ENCODE measurements around the gene RASA3. TPM values are rescaled to one million over a fixed set of nuclear protein-coding genes. Genes with fewer than 3 reads are reported as not detected.

RASA3 gene
- total RNA-seq, 4 donors from 2014 or later, result 29.5 to 38.1 (median 34.6) TPM

GRCh38 chr13:114049026-114049425, 83.4 kb downstream of the RASA3 start:
- no peaks in the 10 kb centered on the region for H3K9me3 ChIP-seq
- H3K4me1 ChIP-seq, result peaks cover 0 to 57% (median 9%) of the 10 kb centered on the region in 4 donors
- H3K36me3 ChIP-seq, result peaks cover 0 to 34% (median 21%) of the 10 kb centered on the region in 4 donors
- intact Hi-C loops (cut with DNase I), result no loop called here
- 77% methylated on average over 15 of the region's 15 CpGs for WGBS
- DNase-seq (ENCODE audit: extremely low spot score), result no peak
- TF ChIP-seq, protein P1, sequence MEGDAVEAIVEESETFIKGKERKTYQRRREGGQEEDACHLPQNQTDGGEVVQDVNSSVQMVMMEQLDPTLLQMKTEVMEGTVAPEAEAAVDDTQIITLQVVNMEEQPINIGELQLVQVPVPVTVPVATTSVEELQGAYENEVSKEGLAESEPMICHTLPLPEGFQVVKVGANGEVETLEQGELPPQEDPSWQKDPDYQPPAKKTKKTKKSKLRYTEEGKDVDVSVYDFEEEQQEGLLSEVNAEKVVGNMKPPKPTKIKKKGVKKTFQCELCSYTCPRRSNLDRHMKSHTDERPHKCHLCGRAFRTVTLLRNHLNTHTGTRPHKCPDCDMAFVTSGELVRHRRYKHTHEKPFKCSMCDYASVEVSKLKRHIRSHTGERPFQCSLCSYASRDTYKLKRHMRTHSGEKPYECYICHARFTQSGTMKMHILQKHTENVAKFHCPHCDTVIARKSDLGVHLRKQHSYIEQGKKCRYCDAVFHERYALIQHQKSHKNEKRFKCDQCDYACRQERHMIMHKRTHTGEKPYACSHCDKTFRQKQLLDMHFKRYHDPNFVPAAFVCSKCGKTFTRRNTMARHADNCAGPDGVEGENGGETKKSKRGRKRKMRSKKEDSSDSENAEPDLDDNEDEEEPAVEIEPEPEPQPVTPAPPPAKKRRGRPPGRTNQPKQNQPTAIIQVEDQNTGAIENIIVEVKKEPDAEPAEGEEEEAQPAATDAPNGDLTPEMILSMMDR (IDR thresholded peaks at IDR 0.05), result no peak
- no peak for TF ChIP-seq EP300 (IDR thresholded peaks at IDR 0.05)
- no peak for TF ChIP-seq POLR2AphosphoS5 (IDR thresholded peaks at IDR 0.05)
- no peak for TF ChIP-seq POLR2A (IDR thresholded peaks at IDR 0.05; ENCODE audit: low read depth)
- no peaks in the 10 kb centered on the region for H3K27me3 ChIP-seq
- no peak overlapping the region for H3K27ac ChIP-seq (replicated peaks in 1 of 4)
- H3K4me3 ChIP-seq, result no peak overlapping the region

DNA sequence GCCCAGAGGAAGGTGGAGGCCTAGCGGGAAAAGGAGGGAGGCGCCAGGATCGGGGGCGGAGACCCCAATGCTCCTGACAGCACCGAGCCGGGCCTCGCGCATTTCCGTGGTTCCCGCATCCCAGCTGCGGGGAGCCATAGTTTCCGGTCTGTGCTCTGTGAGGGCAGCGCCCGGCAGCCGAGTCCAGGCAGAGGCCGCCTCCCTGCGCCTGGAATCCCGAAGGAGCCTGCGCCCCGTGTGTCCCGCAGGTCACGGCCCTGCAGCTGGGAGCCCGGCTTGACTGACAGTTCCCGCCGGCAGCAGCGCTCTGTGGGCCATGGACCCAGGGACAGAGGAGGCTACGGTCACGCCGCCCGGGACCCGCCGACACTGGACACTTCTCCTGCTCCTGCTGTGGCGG, 84.0 kb downstream of the RASA3 start:
- no peak for TF ChIP-seq POLR2AphosphoS5 (IDR thresholded peaks at IDR 0.05)
- TF ChIP-seq POLR2A (IDR thresholded peaks at IDR 0.05; ENCODE audit: low read depth), result no peak
- no peak for TF ChIP-seq EP300 (IDR thresholded peaks at IDR 0.05)
- TF ChIP-seq, protein P1 (IDR thresholded peaks at IDR 0.05), result no peak
- peaks cover 0 to 34% (median 21%) of the 10 kb centered on the region in 4 donors for H3K36me3 ChIP-seq
- intact Hi-C loops (cut with DNase I), result no loop called here
- H3K27me3 ChIP-seq, result no peaks in the 10 kb centered on the region
- no peaks in the 10 kb centered on the region for H3K9me3 ChIP-seq
- no peak overlapping the region for H3K4me3 ChIP-seq
- peaks cover 0 to 59% (median 9%) of the 10 kb centered on the region in 4 donors for H3K4me1 ChIP-seq
- H3K27ac ChIP-seq (replicated peaks in 1 of 4), result no peak overlapping the region
- DNase-seq (ENCODE audit: extremely low spot score), result no peak
- WGBS, result 91% methylated on average over 11 of the region's 33 CpGs

- no peak overlapping the region for H3K27ac ChIP-seq (replicated peaks in 1 of 4)
- no peak for TF ChIP-seq POLR2A (IDR thresholded peaks at IDR 0.05; ENCODE audit: low read depth)
- TF ChIP-seq, protein P1 (IDR thresholded peaks at IDR 0.05), result no peak
- TF ChIP-seq POLR2AphosphoS5 (IDR thresholded peaks at IDR 0.05), result no peak
- TF ChIP-seq EP300 (IDR thresholded peaks at IDR 0.05), result no peak
- 68% methylated on average over 18 of the region's 19 CpGs for WGBS
- H3K9me3 ChIP-seq, result no peaks in the 10 kb centered on the region
- H3K36me3 ChIP-seq, result peaks cover 0 to 41% (median 21%) of the 10 kb centered on the region in 4 donors
- intact Hi-C loops (cut with DNase I), result no loop called here
- no peak for DNase-seq (ENCODE audit: extremely low spot score)
- no peaks in the 10 kb centered on the region for H3K27me3 ChIP-seq
- no peak overlapping the region for H3K4me3 ChIP-seq
- H3K4me1 ChIP-seq, result peaks cover 0 to 60% (median 14%) of the 10 kb centered on the region in 4 donors
Observed at GRCh38 chr13:114047358-114047881, 85.0 kb downstream of the RASA3 start.

DNA sequence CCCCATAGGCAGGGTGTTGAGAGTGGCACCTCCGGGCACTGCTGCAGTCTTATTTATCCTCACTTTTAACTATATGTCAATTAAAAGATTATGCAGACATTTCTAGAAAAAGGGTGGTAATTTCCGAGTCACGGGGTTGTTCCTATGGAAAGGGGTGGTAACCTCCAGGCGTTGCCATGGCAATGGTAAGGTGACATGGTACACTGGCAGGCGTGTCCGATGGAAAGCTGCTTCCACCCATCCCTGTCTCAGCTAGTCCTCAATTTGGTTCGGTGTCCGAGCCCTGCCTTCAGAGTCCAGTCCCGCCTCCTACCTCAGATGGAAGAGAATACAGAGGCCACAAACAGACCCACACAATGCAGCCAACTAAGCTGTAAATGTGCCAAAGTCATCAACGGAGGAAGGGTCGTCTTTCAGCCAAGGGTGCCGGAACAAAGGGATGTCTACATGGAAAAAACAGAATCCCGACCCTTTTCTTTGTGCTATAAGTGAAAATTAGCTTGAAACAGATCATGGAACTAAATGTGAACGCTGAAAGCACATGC, 85.9 kb downstream of the RASA3 start:
- peaks cover 0 to 41% (median 17%) of the 10 kb centered on the region in 4 donors for H3K36me3 ChIP-seq
- H3K4me1 ChIP-seq, result peaks cover 0 to 58% (median 14%) of the 10 kb centered on the region in 4 donors
- intact Hi-C loops (cut with DNase I), result no loop called here
- H3K27me3 ChIP-seq, result no peaks in the 10 kb centered on the region
- H3K9me3 ChIP-seq, result no peaks in the 10 kb centered on the region
- no peak for DNase-seq (ENCODE audit: extremely low spot score)
- H3K4me3 ChIP-seq, result no peak overlapping the region
- H3K27ac ChIP-seq (replicated peaks in 1 of 4), result no peak overlapping the region
- no peak for TF ChIP-seq POLR2AphosphoS5 (IDR thresholded peaks at IDR 0.05)
- TF ChIP-seq, protein P1 (IDR thresholded peaks at IDR 0.05), result no peak
- no peak for TF ChIP-seq POLR2A (IDR thresholded peaks at IDR 0.05; ENCODE audit: low read depth)
- TF ChIP-seq EP300 (IDR thresholded peaks at IDR 0.05), result no peak
- 80% methylated on average over 14 of the region's 14 CpGs for WGBS

Data from esophagus muscularis mucosa (tissue), 4 donors.